GM23338 (cell line): ENCODE data around the gene COLEC12.

Source experiments
- CREB1 ChIP-seq: fragments of 250-450 bp; sonication (Bioruptor Pico); IDR thresholded peaks from 2 replicates; pipeline ENCODE4 v1.5.0; 2020; ENCODE audit warnings: low read depth, mild to moderate bottlenecking, moderate library complexity
- CTCF ChIP-seq, 2 experiments: fragments of 200-600 bp in 1 of 2; sonication (generic) in 1 of 2; conservative IDR thresholded peaks; 2 replicates each; pipeline versions ENCODE4 v1.5.1 to v1.6.1; 2016 to 2017; ENCODE audit warnings: antibody characterized with exemption in 2 of 2, low read depth in 2 of 2, mild to moderate bottlenecking in 2 of 2, moderate library complexity in 1 of 2
- EZH2 ChIP-seq: fragments of 200-600 bp; sonication (generic); IDR thresholded peaks from one replicate; pipeline ENCODE4 v1.8.0; 2017; ENCODE audit warnings: antibody characterized with exemption, mild to moderate bottlenecking, low read depth; ENCODE audit not compliant: unreplicated experiment
- EZH2phosphoT487 ChIP-seq: fragments of 200-600 bp; sonication (generic); IDR thresholded peaks from one replicate; pipeline ENCODE4 v1.8.1; 2018; ENCODE audit warnings: antibody characterized with exemption; ENCODE audit not compliant: unreplicated experiment
- JUNB ChIP-seq: IDR thresholded peaks from one replicate; pipeline ENCODE4 v1.6.1; 2016; ENCODE audit warnings: antibody characterized with exemption; ENCODE audit not compliant: unreplicated experiment
- NANOG ChIP-seq: IDR thresholded peaks from 2 replicates; pipeline ENCODE4 v1.6.1; 2016; ENCODE audit warnings: antibody characterized with exemption, borderline replicate concordance
- POLR2AphosphoS5 ChIP-seq: IDR thresholded peaks from 2 replicates; pipeline ENCODE4 v1.6.1; 2016; ENCODE audit warnings: antibody characterized with exemption, low read depth
- REST ChIP-seq: IDR thresholded peaks from one replicate; pipeline ENCODE4 v1.6.1; 2018; ENCODE audit warnings: antibody characterized with exemption; ENCODE audit not compliant: unreplicated experiment
- ZNF114 ChIP-seq: fragments of 250-450 bp; sonication (Bioruptor Pico); IDR thresholded peaks from 2 replicates; pipeline ENCODE4 v1.5.0; 2020; ENCODE audit warnings: mild to moderate bottlenecking, moderate library complexity

- TF ChIP-seq CTCF (conservative IDR thresholded peaks at IDR 0.05; ENCODE audit: low read depth in 2 of 2) (no peak), POLR2AphosphoS5 (no peak), REST (no peak), EZH2 (no peak), JUNB (no peak), CREB1 (CRISPR knock-in tag) (no peak), NANOG (no peak), ZNF114 (CRISPR knock-in tag) (no peak), EZH2phosphoT487 (no peak)
Observed at GRCh38 chr18:389658-390357, 110.7 kb downstream of the COLEC12 start.
